ENCODE results near the gene FAM47A.

GRCh38 chrX:34140816-34141215, 8.7 kb upstream of the FAM47A start:
- TF ChIP-seq, protein P1, sequence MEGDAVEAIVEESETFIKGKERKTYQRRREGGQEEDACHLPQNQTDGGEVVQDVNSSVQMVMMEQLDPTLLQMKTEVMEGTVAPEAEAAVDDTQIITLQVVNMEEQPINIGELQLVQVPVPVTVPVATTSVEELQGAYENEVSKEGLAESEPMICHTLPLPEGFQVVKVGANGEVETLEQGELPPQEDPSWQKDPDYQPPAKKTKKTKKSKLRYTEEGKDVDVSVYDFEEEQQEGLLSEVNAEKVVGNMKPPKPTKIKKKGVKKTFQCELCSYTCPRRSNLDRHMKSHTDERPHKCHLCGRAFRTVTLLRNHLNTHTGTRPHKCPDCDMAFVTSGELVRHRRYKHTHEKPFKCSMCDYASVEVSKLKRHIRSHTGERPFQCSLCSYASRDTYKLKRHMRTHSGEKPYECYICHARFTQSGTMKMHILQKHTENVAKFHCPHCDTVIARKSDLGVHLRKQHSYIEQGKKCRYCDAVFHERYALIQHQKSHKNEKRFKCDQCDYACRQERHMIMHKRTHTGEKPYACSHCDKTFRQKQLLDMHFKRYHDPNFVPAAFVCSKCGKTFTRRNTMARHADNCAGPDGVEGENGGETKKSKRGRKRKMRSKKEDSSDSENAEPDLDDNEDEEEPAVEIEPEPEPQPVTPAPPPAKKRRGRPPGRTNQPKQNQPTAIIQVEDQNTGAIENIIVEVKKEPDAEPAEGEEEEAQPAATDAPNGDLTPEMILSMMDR (IDR thresholded peaks at IDR 0.05) = no peak
- no peak for TF ChIP-seq POLR2A (IDR thresholded peaks at IDR 0.05)

Data from esophagus squamous epithelium (tissue), 4 donors.